HG03108 (cell line): ENCODE data around the gene SLC47A2.
"Not testable (repeated sequence)": the region's sequence is repeated elsewhere in the genome, so short reads cannot be mapped to it uniquely, and the experiment has no call there.

ENCODE experiments used
- ATAC-seq: cut with Tn5 transposase; IDR thresholded peaks from one replicate; pipeline ENCODE4 v1.9.1; 2021; ENCODE audit warnings: moderate library complexity; ENCODE audit not compliant: unreplicated experiment

Gene SLC47A2

GRCh38 chr17:19672009-19672750, 44.2 kb downstream of the SLC47A2 start:
- ATAC-seq = no peak

DNA sequence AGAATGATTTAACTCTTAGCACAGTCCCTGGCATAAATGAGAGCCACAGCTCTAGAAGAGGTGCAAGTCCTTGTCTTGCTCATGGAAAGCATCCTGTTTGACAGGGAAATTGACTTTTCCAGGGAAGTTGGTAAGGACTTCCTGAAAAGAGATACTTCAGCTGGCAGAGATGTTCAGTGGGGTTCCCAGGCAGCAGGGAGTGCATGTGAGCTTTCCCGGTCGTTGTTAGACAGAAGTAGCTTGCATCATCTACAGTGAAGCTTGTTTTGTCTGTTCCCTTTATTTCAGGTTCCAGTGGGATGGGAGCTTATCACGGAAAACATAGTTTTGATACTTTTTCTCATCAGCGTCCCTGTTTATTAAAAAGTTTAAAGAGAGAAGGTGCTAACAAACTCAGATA, 45.0 kb downstream of the SLC47A2 start:
- no peak for ATAC-seq

DNA sequence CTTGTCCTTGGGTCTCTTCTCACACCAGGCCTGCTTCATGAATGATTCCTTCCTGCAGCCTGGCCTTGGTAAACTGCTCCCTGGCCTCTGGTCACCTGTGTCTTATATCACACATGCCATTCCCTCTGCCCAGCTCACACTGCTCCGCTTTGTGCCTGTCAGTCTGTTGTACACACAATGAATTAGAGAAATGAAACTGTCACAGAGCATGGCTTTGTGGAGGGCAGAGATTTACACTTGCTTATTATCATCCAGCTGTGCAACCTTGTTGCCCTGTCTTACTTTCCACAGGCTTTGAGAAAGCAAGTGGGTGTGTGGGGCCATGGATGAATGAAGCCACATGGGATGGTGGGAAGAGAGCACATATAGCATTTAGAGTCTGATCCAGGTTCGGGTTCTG, 45.5 kb downstream of the SLC47A2 start:
- no peak for ATAC-seq

GRCh38 chr17:19669680-19670079, 46.7 kb downstream of the SLC47A2 start:
- ATAC-seq = not testable (repeated sequence)

GRCh38 chr17:19664821-19665181, 51.6 kb downstream of the SLC47A2 start:
- no peak for ATAC-seq

DNA sequence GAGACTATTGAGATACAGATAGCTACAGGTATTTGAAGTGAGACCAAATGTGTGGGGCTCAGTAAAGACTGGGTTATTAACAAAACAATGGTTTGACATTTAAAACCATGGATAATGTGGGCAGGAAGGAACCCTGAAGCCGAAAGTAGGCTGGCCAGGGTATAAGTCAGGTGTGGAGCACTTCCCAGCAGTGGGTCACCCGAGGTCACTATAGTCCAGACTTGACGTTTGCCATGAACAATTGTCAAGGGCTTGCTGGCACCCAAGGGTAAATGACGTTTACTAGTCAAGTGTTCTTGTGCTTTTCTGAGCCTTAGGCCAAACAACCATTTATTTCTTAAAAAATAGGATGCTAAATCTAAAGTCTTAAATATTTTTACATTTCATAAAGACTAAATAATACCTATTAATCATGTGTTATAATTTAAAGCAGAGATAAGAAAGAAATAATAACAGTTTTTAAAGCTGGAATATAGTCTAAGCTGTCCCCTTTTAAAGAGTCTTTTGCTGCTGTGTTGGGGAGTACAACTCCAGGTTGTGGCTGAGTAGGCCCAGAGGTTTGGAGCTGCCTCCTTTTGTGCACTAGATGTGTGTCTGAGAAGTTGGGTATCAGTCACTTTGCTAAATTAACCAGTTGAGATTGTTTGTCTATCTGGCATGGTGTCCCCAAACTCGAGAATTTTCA, 52.1 kb downstream of the SLC47A2 start:
- ATAC-seq = no peak

DNA sequence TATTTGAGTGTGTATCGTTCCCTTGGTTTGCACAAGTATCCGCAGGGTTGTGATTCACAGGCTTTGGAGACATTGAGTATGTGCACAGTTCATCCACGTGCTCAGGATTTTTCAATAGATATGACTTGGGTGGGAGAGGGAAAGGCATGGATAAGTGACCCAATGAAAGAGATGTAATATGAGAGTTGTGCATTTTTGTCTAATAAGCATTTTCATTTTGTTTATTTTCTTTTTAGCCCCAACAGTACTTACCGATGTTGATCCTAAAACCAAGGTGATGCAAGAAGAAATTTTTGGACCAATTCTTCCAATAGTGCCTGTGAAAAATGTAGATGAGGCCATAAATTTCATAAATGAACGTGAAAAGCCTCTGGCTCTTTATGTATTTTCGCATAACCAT, 53.3 kb downstream of the SLC47A2 start:
- ATAC-seq = no peak

- ATAC-seq = no peak
Observed at GRCh38 chr17:19661121-19661520, 55.3 kb downstream of the SLC47A2 start.

DNA sequence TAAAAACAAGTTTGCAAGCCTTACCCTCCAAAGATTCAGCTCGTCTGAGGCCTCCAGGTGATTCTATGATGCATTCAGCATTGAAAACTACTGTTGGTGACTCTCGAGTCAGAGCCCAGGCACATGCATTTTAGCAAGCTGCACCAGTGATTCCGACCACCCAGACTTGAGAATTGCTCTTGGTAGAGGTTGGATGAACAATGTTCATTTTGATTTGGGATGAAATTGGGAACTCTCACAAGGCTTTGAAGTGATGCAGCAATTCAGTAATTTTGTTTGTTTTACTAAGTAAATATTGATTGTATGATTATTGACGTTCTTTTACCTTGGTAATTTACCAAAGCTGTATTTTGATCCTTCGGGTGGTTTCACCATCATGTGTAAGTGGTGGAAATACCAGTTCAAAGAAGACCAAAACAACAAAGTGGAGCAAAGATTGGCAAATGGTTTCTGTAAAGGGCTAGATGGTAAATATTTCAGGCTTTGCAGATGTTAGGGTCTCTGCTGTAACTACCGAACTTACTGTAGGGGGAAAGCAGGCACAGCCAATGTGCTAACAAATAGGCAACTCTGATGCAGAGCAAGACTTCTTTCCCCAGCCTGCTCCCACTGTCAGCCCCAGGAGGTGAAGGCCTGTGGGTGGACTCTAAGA, 56.0 kb downstream of the SLC47A2 start:
- ATAC-seq = no peak

DNA sequence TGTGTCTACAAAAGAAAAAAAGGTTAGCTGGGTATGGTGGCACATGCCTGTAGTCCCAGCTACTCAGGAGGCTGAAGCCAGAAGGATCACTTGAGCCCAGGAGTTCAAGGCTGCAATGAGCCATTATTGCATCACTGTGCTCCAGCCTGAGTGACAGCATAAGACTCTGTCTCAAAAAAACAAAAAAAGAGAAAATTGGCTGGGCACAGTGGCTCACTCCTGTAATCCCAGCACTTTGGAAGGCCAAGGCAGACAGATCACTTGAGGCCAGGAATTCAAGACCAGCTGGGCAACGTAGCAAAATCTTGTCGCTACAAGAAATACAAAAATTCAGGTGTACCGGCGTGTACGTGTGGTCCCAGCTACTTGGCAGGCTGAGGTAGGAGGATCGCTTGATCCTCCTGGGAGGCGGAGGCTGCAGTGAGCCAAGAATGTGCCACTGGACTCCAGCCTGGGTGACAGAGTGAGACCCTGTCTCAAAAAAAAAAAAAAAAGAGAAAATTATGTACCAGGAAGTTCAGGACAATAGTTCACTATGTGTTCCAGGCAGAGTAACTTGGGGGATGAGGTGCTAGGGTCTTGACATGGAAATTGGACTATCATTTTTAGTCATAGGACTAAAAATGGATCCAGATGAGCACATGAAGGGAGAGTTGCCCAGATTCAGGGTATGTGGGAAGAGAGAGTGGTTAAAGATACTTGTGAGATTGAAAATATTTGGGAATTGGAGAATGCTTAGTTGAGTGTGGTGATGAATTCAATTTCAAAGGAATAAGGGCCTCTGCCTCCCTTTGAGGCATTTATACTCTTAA, 56.8 kb downstream of the SLC47A2 start:
- ATAC-seq = no peak

- no peak for ATAC-seq
Observed at GRCh38 chr17:19656851-19657581, 59.4 kb downstream of the SLC47A2 start.

GRCh38 chr17:19656336-19656735, 60.0 kb downstream of the SLC47A2 start:
- no peak for ATAC-seq

- no peak for ATAC-seq
Observed at GRCh38 chr17:19654896-19655295, 61.5 kb downstream of the SLC47A2 start.

DNA sequence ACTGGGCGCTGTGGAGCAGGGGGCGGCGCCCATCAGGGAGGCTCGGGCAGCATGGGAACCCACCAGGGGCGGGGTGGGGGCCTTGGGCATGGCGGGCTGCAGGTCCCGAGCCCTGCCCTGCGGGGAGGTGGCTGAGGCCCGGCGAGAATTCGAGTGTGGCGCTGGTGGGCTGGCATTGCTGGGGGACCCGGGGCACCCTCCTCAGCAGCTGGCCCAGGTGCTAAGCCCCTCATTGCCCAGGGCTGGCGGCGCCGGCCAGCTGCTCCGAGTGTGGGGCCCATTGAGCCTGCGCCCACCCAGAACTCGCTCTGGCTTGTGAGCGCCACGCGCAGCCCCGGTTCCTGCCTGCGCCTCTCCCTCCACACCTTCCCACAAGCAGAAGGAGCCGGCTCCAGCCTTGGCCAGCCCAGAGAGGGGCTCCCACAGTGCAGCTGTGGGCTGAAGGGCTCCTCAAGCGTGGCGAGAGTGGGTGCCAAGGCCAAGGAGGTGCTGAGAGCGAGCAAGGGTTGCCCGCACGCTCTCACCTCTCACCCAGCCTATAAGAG, 62.0 kb downstream of the SLC47A2 start:
- no peak for ATAC-seq

- ATAC-seq = no peak
Observed at GRCh38 chr17:19652595-19652994, 63.8 kb downstream of the SLC47A2 start.

GRCh38 chr17:19651451-19652238, 64.7 kb downstream of the SLC47A2 start:
- ATAC-seq = no peak

DNA sequence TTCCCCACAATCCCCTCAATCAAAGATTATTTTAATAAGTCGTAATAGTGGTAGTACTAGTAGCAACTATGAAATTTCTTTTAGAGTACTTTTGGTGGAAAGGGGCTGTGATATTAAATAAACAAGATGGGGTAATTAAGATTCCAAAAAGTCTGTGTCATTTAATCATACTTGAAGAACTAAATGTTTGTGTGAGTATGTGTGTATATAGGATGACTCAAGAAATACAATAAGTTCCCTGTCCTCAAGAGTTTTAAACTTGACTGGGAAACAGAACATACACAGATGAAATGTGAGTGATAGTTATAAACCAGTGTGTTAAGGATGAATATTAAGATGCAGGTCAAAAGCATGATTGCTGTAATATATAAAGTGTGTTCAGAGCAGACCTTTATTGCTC, 65.6 kb downstream of the SLC47A2 start:
- no peak for ATAC-seq

GRCh38 chr17:19649274-19649541, 67.2 kb downstream of the SLC47A2 start:
- ATAC-seq = no peak

DNA sequence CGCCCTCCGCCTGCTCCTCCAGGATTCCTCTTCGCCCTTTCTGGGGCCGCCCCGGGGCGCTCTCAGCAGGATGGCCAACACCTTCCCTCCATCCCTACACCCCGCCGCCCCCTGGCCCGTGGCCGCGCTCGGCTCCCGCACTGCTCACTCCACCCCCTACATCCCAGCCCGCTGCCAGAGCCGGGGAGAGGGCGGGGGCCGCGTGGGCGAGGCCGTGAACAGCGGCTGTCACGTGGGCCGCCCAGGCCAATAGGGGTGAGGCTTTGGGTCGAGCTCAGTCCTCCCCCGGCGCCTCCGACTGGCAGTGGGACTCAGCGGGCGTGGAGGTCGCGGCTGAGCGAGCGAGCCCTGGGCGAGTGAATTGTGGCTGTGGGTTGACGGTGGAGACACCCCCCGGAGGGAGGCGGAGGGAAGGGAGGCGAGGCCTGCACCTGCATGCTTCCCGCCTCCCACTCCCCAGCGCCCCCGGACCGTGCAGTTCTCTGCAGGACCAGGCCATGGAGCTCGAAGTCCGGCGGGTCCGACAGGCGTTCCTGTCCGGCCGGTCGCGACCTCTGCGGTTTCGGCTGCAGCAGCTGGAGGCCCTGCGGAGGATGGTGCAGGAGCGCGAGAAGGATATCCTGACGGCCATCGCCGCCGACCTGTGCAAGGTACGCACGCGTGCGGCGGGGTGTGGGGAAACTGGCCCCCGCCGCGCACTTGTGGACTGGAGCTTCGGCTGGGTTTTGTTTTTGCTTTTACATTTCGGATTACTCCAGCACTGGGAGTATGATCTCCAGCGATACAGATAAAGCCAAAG, 67.7 kb downstream of the SLC47A2 start, which contains the start of gene ALDH3A2:
TSS of gene ALDH3A2 (plus strand) at position 277 of the 799 bp plus-strand sequence. CDS start at position 498, 221 bp downstream.
- peak; percentile 91 for ATAC-seq
